ENCODE data around the gene OPN4. TPM values are rescaled to one million over a fixed set of nuclear protein-coding genes. Genes with fewer than 3 reads are reported as not detected.

The OPN4 gene
- total RNA-seq, 4 donors from 2014 or later, result 0.34 TPM; not detected in 3

GRCh38 chr10:86706401-86706841, 52.1 kb downstream of the OPN4 start:
- H3K27me3 ChIP-seq, result peaks cover 3% of the 10 kb centered on the region
- TF ChIP-seq CTCF (IDR thresholded peaks at IDR 0.05) (no peak), POLR2A (IDR thresholded peaks at IDR 0.05) (no peak), EP300 (IDR thresholded peaks at IDR 0.05) (no peak), POLR2AphosphoS5 (IDR thresholded peaks at IDR 0.05) (no peak)
- 67% methylated on average over 1 of the region's 12 CpGs for WGBS
- no peak overlapping the region for H3K4me3 ChIP-seq
- peaks cover 6% of the 10 kb centered on the region for H3K4me1 ChIP-seq
- no peaks in the 10 kb centered on the region for H3K9me3 ChIP-seq
- DNase-seq (ENCODE audit: low spot score in 2 of 2), result no peak
- H3K27ac ChIP-seq, result no peak overlapping the region
- no peaks in the 10 kb centered on the region for H3K36me3 ChIP-seq

GRCh38 chr10:86706977-86707376, 52.6 kb downstream of the OPN4 start:
- Histone ChIP-seq H3K27ac (no peak overlapping the region), H3K4me1 (peaks cover 8% of the 10 kb centered on the region), H3K27me3 (peaks cover 3% of the 10 kb centered on the region), H3K4me3 (no peak overlapping the region), H3K9me3 (no peaks in the 10 kb centered on the region), H3K36me3 (no peaks in the 10 kb centered on the region)
- no peak for TF ChIP-seq EP300 (IDR thresholded peaks at IDR 0.05)
- TF ChIP-seq POLR2A (IDR thresholded peaks at IDR 0.05), result no peak
- no peak for TF ChIP-seq CTCF (IDR thresholded peaks at IDR 0.05)
- no peak for TF ChIP-seq POLR2AphosphoS5 (IDR thresholded peaks at IDR 0.05)
- WGBS, result 92% methylated on average over 1 of the region's 1 CpG
- no peak for DNase-seq (ENCODE audit: low spot score in 2 of 2)

GRCh38 chr10:86707505-86707904, 53.2 kb downstream of the OPN4 start:
- no peak overlapping the region for H3K27ac ChIP-seq
- H3K9me3 ChIP-seq, result no peaks in the 10 kb centered on the region
- H3K27me3 ChIP-seq, result peaks cover 3% of the 10 kb centered on the region
- TF ChIP-seq CTCF (IDR thresholded peaks at IDR 0.05) (no peak), POLR2AphosphoS5 (IDR thresholded peaks at IDR 0.05) (no peak), POLR2A (IDR thresholded peaks at IDR 0.05) (no peak), EP300 (IDR thresholded peaks at IDR 0.05) (no peak)
- H3K36me3 ChIP-seq, result no peaks in the 10 kb centered on the region
- peaks cover 13% of the 10 kb centered on the region for H3K4me1 ChIP-seq
- 100% methylated on average over 1 of the region's 4 CpGs for WGBS
- DNase-seq (ENCODE audit: low spot score in 2 of 2), result no peak
- no peak overlapping the region for H3K4me3 ChIP-seq

- Histone ChIP-seq H3K9me3 (no peaks in the 10 kb centered on the region), H3K4me1 (peaks cover 15% of the 10 kb centered on the region), H3K4me3 (no peak overlapping the region), H3K27me3 (peaks cover 3% of the 10 kb centered on the region), H3K27ac (no peak overlapping the region), H3K36me3 (no peaks in the 10 kb centered on the region)
- TF ChIP-seq CTCF (IDR thresholded peaks at IDR 0.05) (no peak), POLR2A (IDR thresholded peaks at IDR 0.05) (no peak)
- WGBS, result 100% methylated on average over 1 of the region's 8 CpGs
- no peak for DNase-seq (ENCODE audit: low spot score in 2 of 2)
Observed at GRCh38 chr10:86708068-86708782, 53.9 kb downstream of the OPN4 start.

GRCh38 chr10:86708783-86709380, 54.5 kb downstream of the OPN4 start:
- DNase-seq (ENCODE audit: low spot score in 2 of 2), result no peak
- H3K4me1 ChIP-seq, result peaks cover 15% of the 10 kb centered on the region
- H3K27ac ChIP-seq, result no peak overlapping the region
- H3K36me3 ChIP-seq, result no peaks in the 10 kb centered on the region
- H3K9me3 ChIP-seq, result no peaks in the 10 kb centered on the region
- no peak overlapping the region for H3K4me3 ChIP-seq
- no peak for TF ChIP-seq CTCF (IDR thresholded peaks at IDR 0.05)
- TF ChIP-seq POLR2AphosphoS5 (IDR thresholded peaks at IDR 0.05), result no peak
- TF ChIP-seq POLR2A (IDR thresholded peaks at IDR 0.05), result no peak
- no peak for TF ChIP-seq EP300 (IDR thresholded peaks at IDR 0.05)
- 60% methylated on average over 5 of the region's 5 CpGs for WGBS
- H3K27me3 ChIP-seq, result peaks cover 3% of the 10 kb centered on the region
